ENCODE data around the gene MBD2. TPM values are rescaled to one million over a fixed set of nuclear protein-coding genes. Genes with fewer than 3 reads are reported as not detected.

The MBD2 gene
- total RNA-seq, 4 donors from 2014 or later: 53.5 to 79.7 (median 63.5) TPM

GRCh38 chr18:54157646-54158385 lies 66.7 kb downstream of the MBD2 start:
- TF ChIP-seq CTCF (IDR thresholded peaks at IDR 0.05; ENCODE audit: low read depth): no peak

- TF ChIP-seq CTCF (IDR thresholded peaks at IDR 0.05; ENCODE audit: low read depth): no peak
Measured at GRCh38 chr18:54155412-54155811, 69.1 kb downstream of the MBD2 start.

DNA sequence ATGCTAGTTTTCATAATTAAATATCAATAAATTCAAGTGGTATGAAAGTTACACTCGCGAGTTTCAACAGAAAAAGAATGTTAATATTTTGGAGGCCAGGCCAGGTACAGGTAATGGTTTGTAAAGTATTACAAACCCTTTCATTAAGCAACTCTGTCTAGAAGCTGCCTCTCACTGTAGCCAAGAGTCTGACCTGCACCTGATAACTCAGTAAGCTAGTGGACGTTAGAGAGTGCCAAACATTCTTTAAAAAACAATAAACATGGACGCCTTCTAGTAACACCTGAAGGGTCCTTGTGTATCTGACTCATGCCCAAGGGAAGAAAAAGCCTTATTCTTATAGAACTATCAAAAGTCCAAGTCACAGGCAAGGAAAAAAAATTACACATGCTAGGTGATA lies 70.2 kb downstream of the MBD2 start:
- no peak for TF ChIP-seq CTCF (IDR thresholded peaks at IDR 0.05; ENCODE audit: low read depth)

GRCh38 chr18:54151376-54151775 lies 73.1 kb downstream of the MBD2 start:
- no peak for TF ChIP-seq CTCF (IDR thresholded peaks at IDR 0.05; ENCODE audit: low read depth)

DNA sequence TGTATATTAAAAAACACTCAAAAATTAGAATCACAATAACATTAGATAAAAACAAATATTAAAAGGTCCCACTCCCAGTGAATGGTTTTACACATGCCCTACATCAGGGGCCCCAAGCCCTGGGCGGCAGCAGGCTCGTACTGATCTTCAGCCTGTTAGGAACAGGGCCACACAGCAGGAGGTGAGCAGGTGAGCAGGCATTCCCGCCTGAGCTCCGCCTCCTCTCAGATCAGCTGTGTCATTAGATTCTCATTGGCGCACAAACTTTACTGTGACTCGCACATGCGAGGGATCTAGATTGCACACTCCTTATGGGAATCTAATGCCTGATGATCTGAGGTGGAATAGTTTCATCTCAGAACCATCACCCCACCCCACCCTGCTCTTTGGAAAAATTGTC lies 74.2 kb downstream of the MBD2 start:
- no peak for TF ChIP-seq CTCF (IDR thresholded peaks at IDR 0.05; ENCODE audit: low read depth)

GRCh38 chr18:54149078-54149697 lies 75.3 kb downstream of the MBD2 start:
- TF ChIP-seq CTCF (IDR thresholded peaks at IDR 0.05; ENCODE audit: low read depth): no peak

GRCh38 chr18:54148678-54149077 lies 75.8 kb downstream of the MBD2 start:
- TF ChIP-seq CTCF (IDR thresholded peaks at IDR 0.05; ENCODE audit: low read depth): no peak

Measured in subcutaneous adipose tissue (tissue), 4 donors.